T follicular helper cell (primary cell): ENCODE measurements around the gene RBM33.

ENCODE experiments used
- DNase-seq: peaks from one replicate; pipeline ENCODE4 v3.0.0-alpha.2; 2020; ENCODE audit warnings: low read depth

The RBM33 gene

DNA sequence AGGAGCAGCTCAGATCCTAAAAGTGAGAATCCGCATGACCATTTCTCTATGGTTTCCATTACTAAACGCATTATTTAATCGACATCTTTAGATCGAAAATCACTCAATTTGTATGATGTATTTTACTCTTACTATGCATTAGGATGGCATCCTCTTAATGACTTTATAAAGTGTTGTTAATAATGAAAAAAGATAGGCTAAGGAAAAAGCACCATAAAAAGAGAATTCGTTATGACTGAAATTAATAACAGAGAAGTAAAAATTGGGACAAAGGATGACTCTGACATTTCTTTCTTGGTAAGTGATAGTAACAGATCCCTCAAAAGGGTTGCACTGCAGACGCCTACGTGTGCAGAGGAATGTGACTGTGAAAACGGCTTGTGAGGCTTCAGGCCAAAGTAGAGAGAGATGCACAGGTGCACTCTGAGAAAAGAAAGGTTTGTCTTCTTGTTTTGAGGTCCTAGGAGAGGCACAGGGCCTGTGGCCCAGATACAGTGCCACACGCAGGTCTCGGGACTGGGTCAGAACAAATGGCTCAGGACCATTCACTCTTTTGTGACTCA is 23.0 kb upstream of the RBM33 start:
- no peak for DNase-seq

DNA sequence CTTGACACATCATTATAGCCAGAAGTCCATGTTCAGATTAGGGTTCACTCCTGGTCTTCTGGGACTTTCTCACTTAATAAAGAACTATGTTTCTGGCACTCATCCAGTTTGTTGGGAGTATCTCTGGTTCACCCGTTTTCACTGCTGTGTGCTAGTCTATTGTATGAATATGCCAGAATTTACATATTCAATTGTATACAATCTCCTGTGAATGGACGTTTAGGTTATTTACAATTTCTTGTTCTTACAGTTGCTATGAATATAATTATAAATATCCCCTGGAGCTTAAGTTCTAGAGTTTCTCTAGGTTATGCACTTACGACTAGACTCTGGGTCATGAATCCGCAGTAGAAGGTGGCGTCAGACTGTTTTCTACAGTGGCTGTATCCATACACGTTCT is 20.0 kb upstream of the RBM33 start:
- DNase-seq: no peak

DNA sequence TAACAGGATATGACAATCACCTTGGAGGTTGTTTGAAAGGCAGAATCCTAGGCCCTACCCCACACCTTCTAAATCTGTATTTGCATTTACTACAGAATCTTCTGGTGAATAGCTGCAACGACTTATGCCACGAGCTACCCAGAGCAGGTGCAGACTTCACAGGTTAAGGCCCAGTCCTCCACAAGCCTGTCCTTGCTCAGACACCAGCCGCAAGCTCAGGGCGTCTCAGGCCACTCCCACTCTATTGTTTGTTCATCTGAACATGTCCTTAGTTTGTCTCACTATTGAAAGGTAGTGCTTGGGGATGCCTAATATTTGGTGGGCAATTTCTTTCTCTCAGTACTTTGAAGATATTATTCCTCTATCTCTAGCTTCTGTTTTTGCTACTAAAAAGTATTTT is 18.9 kb upstream of the RBM33 start:
- DNase-seq: no peak

DNA sequence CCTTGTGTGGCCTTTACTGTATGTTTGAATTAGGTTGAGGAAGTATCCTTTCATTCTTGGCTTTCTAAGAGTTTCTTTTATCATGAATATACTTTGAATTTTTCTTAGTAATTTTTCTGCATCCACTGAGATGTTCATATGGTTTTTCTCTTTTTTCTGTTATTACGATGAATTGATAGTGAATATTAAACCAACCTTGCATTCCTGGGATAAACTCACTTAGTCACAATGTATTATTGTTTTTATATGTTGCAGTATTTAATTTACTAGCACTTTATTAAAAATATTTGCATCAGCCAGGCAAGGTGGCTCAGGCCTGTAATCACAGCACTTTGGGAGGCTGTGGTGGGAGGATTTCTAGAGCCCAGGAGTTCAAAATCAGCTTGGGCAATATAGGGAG is 15.3 kb upstream of the RBM33 start:
- no peak for DNase-seq

DNA sequence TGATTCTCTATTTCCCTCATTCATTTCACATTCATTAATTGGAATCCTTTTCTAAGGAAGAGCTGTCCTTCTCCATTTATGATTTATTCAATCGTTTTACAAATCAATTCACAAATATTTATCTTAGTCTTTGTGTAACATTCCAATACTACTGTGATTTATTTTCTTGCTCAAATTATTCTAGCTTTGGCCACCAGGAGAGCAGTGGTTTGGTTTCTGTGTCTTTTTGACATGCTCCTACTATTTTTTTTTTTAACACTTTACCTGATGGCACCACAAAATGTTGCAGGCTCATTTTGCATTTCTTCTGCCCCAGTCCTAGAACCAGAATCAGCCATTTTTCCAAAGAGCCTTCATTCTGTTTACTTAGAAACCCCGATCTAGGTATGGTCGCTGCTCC is 13.3 kb upstream of the RBM33 start:
- no peak for DNase-seq

DNA sequence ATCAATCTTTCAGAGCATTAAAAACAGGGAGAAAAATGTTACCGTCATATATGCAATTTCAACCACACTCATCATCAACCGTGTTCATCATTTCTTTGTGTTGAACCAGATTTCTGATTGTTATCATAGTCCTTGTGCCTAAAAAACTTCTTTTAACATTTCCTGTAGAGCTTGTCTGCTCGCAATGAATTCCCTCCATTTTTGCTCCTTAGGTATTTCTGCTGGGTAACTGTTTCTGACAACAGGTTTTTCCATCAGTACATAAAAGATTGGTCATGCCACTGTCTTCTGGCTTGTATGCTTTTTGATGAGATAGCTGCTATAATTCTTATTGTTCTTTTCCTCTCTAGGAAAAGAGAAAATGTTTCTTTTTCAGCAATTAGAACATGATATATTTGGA is 8.6 kb upstream of the RBM33 start:
- no peak for DNase-seq

DNA sequence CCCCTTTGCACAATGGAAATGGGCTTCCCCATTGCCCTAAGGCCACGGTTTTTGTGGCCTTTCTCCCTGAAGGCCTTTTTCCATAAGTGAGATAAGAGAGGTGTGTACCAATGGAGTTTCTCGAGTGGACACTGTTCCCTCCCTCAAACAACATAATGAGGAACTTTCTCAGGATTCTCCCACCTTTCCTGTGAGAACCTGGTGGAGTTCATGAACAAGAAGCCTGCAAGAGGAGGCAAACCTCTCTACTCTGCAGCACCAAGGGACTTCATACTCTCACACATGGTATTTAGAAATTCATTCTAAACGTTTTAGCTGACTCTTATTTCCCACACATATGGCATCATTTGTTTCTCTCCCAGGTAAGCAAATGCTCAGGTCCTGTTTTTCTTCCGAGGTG is 7.3 kb upstream of the RBM33 start:
- DNase-seq: no peak

DNA sequence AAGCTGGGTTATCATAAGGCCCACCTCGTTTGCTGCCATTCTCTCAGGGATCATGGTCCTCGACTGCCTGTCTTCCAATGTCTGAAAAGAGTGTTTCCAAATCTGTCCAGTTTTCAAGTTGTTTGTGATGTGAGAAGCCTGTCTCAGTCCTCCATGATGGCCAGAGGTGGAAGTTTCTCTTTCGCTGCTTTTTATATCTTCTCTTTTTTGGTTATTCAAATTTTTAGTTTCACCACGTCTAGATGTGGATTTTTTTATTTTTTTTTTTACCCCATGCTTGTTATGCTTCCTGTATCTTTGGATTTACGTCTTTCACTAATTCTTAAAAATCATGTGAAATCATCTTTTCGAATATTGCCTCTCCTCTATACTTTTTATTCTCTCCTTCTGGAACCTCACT is 6.1 kb upstream of the RBM33 start:
- no peak for DNase-seq

DNA sequence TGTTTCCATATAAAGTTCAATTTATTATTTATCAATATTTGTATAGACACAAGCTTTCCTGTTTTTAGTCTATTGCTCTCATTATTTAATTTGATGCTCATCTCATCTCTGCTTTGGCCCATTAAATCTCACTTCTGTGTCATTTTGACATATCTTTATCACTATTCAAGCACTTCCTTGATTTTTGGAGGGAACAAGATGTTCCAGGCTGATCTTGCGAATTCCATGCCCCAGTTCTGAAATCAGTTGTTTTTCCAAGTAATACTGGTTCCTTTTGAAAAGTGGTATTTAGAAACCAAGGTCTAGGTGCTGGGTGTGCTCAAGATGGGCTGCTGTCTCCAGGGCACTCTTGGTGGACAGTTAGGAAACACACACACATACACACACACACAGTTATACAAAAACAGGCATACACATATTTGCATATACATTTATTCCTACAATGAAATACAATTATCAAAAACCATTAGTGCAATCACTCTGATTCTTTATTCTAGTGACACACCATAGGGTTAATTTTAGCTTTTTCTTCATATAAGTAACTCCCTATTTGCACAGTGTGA is 4.4 kb upstream of the RBM33 start:
- no peak for DNase-seq

DNA sequence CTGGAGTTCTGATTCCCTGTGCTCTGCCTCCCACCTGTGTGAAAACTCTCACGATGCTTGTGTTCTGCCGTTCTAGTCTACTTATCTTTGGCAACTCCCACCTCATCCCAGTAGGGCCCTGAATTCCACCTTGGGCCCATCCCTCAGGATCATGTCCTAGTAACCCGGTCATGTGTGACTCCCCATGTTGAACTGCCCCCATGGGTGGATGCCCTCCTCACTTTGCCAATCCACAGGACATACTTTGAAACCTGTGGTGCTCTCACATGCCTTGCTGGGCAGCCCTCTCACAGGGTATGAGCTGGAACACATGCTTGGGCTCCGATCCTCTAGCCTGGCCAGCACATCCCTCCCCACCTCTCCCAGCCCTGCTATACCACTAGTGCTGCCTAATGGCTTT is 3.8 kb upstream of the RBM33 start:
- no peak for DNase-seq

DNA sequence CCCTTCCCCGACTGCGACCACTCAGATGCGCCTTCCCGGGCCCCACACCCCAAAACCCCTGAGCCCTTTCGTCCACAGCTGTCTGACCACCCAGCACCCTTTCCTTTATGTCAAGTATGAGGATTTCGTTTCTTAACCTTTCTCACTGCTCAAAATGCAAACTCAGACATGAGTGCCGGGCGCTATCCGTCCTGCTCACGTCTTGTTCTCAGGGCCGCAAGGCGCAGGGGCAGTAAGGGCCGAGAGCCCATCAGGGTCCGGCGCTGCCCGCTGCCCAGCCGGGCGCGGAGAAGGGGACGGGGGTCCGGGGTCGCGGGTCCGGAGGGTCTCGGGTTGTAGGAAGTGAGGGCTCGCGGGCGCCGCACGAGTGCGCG is 670 bp upstream of the RBM33 start:
- DNase-seq: no peak

DNA sequence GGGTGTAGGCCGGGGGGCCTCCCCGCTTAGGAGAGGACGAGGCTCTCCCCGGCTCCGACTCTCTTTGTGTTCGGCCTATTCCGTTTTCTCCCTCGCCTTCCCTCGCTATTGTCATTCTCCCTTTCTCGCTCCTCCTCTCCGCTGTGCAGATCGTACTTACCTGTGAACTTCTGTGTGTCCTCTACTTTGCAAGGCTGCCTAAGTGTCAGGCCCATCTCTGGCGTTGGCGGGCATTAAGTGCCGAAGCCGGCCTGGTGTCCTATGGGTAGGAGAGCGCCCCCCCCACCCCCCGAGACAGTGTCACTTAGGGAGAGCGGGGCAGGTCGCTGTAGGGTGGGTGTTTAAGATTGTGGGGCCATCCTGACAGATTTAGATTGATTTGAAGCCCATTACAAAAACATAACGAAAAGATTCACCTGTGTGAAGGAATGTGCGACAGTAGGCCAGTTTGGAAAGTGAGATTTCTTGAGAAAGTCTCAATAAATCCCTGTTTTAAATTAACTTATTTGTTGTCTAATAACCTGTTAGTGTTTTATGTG is 579 bp downstream of the RBM33 start:
- no peak for DNase-seq

DNA sequence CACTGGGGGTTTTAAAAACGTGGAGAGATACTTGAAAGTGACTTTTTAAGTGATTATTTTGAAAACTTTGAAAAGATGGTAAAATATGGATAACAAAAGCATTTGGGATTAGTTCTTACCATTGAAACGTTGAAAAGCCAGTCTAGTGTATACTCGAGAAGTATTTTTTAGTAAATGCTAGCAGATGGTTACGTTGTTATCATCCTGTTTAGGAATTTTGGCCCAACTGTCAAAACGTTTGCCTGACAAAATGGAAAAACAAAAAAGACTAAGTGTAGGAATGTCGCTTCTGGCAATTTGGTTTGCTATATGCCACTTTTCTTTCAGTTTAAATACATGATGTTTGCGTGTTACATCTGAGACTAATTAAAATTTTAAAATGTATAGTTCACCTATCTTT is 1.2 kb downstream of the RBM33 start:
- no peak for DNase-seq

DNA sequence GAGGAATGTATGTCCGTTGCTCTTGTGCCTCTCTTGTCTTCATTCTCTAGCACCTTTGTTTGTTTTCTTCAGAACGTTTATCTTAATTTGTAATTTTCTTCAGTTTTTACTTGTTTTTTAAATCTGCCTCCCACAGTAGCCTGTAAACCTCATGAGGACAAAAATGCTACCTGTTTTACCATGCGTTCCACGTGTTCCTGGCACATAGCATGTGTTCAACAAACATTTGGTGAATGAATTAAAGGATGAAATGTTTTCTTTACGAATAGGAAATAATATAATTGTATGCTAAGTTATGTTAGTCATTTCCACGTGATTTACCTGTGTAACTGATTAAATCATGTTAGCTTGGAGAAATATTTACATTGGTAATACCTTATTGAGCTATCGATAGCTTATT is 2.2 kb downstream of the RBM33 start:
- no peak for DNase-seq

DNA sequence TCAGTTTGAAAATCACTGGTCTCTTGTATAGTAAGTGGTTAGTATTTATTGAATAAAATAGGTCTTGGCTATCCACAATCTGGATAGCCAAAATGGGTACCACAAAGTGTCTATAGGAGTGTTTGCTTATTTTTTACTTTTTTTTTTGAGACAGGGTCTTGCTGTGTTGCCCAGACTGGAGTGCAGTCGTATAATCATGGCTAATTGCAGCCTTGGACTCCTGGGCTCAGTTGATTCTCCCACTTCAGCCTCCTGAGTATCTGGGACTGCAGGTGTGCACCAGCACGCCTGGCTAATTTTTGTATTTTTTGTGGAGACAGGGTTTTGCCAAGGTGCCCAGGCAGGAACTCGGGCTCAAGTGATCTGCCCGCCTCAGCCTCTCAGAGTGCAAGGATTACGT is 2.8 kb downstream of the RBM33 start:
- DNase-seq: no peak

DNA sequence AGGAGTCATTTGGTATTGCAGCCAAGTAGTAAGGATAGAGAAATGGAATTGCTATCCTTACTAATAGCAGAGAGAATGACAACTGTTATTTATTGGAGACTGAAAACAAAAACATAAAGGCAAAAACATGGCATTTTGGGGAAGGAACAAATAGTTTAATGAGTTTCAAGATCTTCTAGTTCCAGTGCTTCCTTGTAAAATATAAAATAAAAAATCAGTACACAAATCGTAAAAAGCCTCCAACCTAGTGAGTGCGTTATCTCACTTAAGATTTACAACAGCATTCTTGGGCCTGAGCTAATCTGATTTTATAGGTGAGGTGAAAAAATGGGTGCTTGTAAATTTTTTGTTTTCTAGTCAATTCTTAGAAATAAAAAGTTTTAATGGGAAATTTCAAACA is 3.3 kb downstream of the RBM33 start:
- DNase-seq: no peak

DNA sequence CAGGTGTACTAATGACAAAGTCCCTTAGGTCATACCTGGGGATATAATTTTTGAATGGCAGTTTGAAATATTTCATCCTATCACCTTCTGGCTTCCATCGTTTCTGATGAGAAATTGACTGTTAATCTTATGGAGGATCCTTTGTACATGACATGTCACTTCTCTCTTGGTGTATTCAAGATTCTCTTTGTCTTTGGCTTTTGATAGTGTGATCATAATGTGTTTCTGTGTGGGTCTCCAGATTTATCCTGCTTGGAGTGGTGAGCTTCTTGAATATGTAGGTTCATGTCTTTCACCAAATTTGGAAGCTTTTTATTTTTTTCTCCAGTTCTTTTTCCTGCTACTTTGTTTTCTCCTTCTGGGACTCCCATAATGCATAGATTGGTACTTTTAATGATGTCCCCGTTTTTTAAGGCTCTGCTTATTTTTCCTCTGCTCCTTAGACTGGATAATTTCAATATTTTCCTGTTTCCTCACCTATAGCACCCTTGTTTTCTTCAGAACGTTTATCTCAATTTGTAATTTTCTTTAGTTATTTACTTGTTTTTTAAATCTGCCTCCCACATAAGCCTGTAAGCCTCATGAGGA is 4.4 kb downstream of the RBM33 start:
- no peak for DNase-seq

DNA sequence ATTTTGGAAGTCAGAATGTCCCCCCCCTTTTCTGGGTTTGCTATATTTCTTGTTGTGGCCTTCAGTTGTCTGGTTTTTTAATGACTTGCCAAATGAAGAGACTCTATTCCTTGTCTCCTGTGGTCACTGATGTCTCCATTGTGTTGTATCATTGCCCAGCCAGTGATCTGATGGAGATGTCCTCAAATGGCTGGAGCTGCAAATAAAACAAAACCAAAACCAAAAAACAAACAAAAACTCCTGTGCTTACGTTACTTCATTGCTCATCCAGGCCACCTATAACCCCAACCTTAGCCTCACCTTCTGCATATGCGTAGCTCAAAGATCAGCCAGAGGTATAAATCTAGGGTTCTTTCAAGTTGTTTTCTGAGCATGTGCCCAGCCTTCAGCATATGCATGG is 5.1 kb downstream of the RBM33 start:
- no peak for DNase-seq

DNA sequence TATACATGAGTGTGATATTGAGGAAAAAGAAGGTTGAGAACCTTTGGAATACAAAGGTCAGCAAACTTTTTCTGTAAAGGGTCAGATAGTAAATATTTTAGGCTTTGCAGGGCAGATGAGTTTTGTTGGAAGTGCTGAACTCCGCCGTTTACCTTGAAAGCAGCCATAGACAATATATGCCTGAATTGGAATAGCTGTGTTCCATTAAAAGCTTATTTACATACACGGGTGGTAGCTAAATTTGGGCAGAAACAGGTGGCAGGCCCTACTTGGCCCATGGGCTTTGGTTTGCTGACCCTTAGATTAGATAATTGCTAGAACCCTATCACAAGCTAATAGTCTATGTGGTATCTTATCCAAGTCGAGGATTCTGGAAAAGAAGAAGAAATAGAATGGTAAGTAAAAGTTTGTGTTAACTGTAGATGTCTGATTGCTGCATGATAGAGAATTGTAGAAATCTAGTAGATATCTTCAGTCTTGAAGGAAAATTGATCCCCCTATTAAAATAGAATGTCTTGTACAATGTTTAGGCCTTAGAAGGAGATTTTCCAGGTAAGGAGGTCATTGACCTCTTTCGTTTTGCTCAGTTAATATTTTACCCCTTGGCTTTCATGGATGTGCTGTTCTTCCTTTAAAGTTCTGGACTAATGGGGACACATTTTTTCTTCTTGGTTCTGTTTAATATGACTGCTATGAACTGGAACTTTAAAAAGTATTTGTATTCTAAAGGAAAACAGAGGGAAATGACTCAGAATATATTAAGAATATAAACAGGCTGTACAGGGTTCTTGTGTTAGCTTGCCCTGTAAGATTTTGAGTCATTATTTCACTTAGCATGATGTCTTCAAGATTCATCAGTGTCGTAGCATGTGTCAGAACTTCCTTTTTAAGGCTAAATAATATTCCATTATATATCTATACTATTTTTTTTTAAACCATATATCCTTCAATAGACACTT is 8.0 kb downstream of the RBM33 start:
- DNase-seq: no peak

DNA sequence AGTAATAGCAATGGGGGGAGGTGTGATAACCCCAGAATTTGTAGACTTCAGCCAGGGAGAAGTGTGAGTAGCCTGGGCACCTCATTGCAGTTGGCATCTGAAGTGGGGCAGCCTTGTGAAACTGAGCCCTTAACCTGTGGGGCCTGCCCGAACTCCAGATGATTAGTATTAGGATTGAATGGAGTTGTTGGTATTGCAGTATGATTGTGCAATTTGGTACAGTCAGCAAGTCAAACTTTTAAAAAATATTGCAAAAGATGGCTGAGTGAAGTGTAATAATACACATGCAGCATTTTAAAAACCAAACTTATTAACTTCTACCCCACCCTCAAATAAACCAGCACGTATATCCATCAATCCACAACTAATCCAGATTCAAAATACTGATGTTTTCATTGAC is 9.3 kb downstream of the RBM33 start:
- no peak for DNase-seq

DNA sequence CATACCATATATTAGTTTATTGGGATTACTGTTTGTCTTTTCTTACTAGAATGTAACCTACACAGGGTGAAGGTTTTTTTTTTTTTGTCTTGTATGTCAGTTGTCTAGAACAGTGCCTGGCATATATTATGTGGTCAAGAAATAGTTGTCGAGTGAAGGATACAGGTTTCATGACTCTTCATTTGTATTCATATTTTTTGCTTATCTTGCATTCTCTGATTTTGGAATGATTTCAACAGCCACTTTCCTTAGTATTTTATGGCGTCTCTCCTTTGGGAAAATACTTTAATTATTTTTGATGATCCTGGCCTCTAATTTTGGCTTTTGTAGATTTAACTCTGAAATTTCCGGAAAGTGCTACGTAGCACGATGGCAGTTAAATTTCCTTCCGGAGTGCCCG is 12.4 kb downstream of the RBM33 start:
- DNase-seq: no peak

DNA sequence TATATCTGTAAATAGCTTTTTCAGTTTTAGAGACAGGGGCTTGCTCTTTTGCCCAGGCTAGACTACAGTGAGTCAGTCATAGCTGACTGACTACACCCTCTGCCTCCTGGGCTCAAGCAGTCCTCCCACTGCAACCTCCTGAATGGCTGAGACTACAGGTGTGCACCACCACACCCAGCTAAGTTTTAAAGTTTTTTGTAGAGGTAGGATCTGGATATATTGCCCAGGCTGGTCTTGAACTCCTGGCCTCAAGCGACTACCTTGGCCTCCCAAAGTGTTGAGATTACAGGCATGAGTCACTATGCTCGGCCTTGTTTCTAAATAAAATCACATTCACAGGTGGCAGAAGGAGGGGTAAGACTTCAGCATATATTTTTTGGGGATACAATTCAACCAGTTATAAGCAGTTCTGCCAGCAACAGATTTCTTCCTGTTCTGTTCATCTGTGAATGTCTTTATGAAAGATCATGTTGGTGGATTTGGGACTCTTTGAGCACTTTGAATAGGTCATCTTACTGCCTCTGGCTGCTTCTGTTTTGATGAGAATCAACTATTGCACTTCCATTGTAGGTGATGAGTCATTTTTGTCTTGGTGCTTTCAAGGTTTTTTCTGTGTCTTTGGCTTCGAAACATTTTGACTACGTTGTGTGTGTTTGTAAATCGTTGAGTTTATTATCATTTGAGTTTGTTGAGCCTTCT is 15.7 kb downstream of the RBM33 start:
- DNase-seq: no peak
